Left ventricle myocardium inferior (tissue), 1 donor: ENCODE data around the gene HES1. TPM values are rescaled to one million over a fixed set of nuclear protein-coding genes. Genes with fewer than 3 reads are reported as not detected.
A peak's percentile ranks its signal among the peaks of the same experiment; 100 is the strongest.

Experiments used
- DNase-seq: peaks from one replicate; pipeline ENCODE4 v3.0.0-alpha.2; 2020
- H3K27ac ChIP-seq: fragments of 200-600 bp; replicated peaks from 2 replicates; pipeline ENCODE4 v1.8.0; 2021
- H3K27me3 ChIP-seq: fragments of 200-600 bp; 2 replicates; pipeline ENCODE4 v1.8.0; 2021; ENCODE audit warnings: low read depth
- H3K36me3 ChIP-seq: fragments of 200-600 bp; 2 replicates; pipeline ENCODE4 v1.8.0; 2021
- H3K4me1 ChIP-seq: fragments of 200-600 bp; 2 replicates; pipeline ENCODE4 v1.8.0; 2021
- H3K4me3 ChIP-seq: fragments of 200-600 bp; 2 replicates; pipeline ENCODE4 v1.8.0; 2021; ENCODE audit warnings: mild to moderate bottlenecking, moderate library complexity
- H3K9me3 ChIP-seq: fragments of 200-600 bp; replicated peaks from 2 replicates; pipeline ENCODE4 v1.8.0; 2021
- CTCF ChIP-seq: fragments of 200-600 bp; IDR thresholded peaks from 2 replicates; pipeline ENCODE4 v1.8.0; 2021; ENCODE audit warnings: antibody characterized with exemption, mild to moderate bottlenecking, borderline replicate concordance
- intact Hi-C: fragments of 100-400 bp; cut with micrococcal nuclease; formaldehyde crosslinking; loops from one replicate; pipeline ENCODE4 v1.11.0; 2022
- total RNA-seq: library from RNA; stranded (reverse); fragmentation: NEBNext Ultra II Directional; extraction: Animal tissue kit (Norgen Biotek cat#: 25700); gene quantifications from one replicate; pipeline ENCODE4 v1.2.1, GENCODE V29; 2021
- donor health status: DM: no; HTN: yes; CAD: no; lungs with severe emphysema.

HES1 gene
- total RNA-seq, 1 donor from 2014 or later, result 13.4 TPM

GRCh38 chr3:194130188-194130587 lies 5.8 kb upstream of the HES1 start:
- H3K27me3 ChIP-seq, result peaks cover 29% of the 10 kb centered on the region
- peaks cover 44% of the 10 kb centered on the region for H3K4me1 ChIP-seq
- intact Hi-C loops, result loop anchor here (10.0 kb wide), 1 partner anchor 175 kb away; no protein-coding TSS in a partner anchor
- no peak overlapping the region for H3K27ac ChIP-seq
- no peak for DNase-seq
- no peak for TF ChIP-seq CTCF
- H3K4me3 ChIP-seq, result no peak overlapping the region
- no peaks in the 10 kb centered on the region for H3K9me3 ChIP-seq
- no peaks in the 10 kb centered on the region for H3K36me3 ChIP-seq

- no peak for DNase-seq
- no peak for TF ChIP-seq CTCF
- peaks cover 50% of the 10 kb centered on the region for H3K4me1 ChIP-seq
- intact Hi-C loops, result loop anchor here (10.0 kb wide), 1 partner anchor 174 kb away; no protein-coding TSS in a partner anchor
- H3K9me3 ChIP-seq, result no peaks in the 10 kb centered on the region
- H3K27ac ChIP-seq, result no peak overlapping the region
- H3K27me3 ChIP-seq, result peaks cover 23% of the 10 kb centered on the region
- no peaks in the 10 kb centered on the region for H3K36me3 ChIP-seq
- no peak overlapping the region for H3K4me3 ChIP-seq
These were observed 5.0 kb upstream of the HES1 start for GRCh38 chr3:194130807-194131589.

GRCh38 chr3:194132465-194133286 lies 3.3 kb upstream of the HES1 start:
- Histone ChIP-seq H3K36me3 (no peaks in the 10 kb centered on the region), H3K9me3 (no peaks in the 10 kb centered on the region), H3K4me3 (no peak overlapping the region), H3K27ac (no peak overlapping the region), H3K27me3 (peaks cover 11% of the 10 kb centered on the region), H3K4me1 (peaks cover 65% of the 10 kb centered on the region)
- no peak for TF ChIP-seq CTCF
- intact Hi-C loops, result loop anchor here (2.0 to 10.0 kb wide), 2 partner anchors 130 to 172 kb away; no protein-coding TSS in a partner anchor
- no peak for DNase-seq

GRCh38 chr3:194133661-194134230 lies 2.2 kb upstream of the HES1 start:
- Histone ChIP-seq H3K4me3 (peak overlapping the region; percentile 86), H3K9me3 (no peaks in the 10 kb centered on the region), H3K27ac (peak overlapping the region; percentile 99), H3K27me3 (peaks cover 2% of the 10 kb centered on the region), H3K36me3 (no peaks in the 10 kb centered on the region), H3K4me1 (peaks cover 74% of the 10 kb centered on the region)
- TF ChIP-seq CTCF, result no peak
- intact Hi-C loops, result loop anchor here (2.0 to 10.0 kb wide), 2 partner anchors 131 to 171 kb away; no protein-coding TSS in a partner anchor
- peak; percentile 75 for DNase-seq

- Histone ChIP-seq H3K4me1 (peaks cover 80% of the 10 kb centered on the region), H3K9me3 (no peaks in the 10 kb centered on the region), H3K27me3 (no peaks in the 10 kb centered on the region), H3K36me3 (no peaks in the 10 kb centered on the region), H3K4me3 (peak overlapping the region; percentile 86), H3K27ac (peak overlapping the region; percentile 99)
- no peak for TF ChIP-seq CTCF
- peak; percentile 77 for DNase-seq
- intact Hi-C loops, result loop anchor here (10.0 kb wide), 1 partner anchor 171 kb away; no protein-coding TSS in a partner anchor
These were observed 1.7 kb upstream of the HES1 start for GRCh38 chr3:194134231-194134756.
